ENCODE data around the gene SNX6.
A peak's percentile ranks its signal among the peaks of the same experiment; 100 is the strongest.
"Not testable (repeated sequence)": the region's sequence is repeated elsewhere in the genome, so short reads cannot be mapped to it uniquely, and the experiment has no call there.

The SNX6 gene

GRCh38 chr14:34629657-34630529, at the start of gene SNX6:
Gene SNX6, minus strand, starts transcription at chr14:34630148. Its CDS starts 32 bp downstream, at chr14:34630116.
- peak; percentile 41 to 69 for DNase-seq (ENCODE audit: extremely low read depth in 1 of 2, low read depth in 1 of 2)

GRCh38 chr14:34678735-34679134, 48.8 kb upstream of the SNX6 start:
- DNase-seq (ENCODE audit: extremely low read depth in 1 of 2, low read depth in 1 of 2), result no peak

GRCh38 chr14:34678306-34678705, 48.4 kb upstream of the SNX6 start:
- DNase-seq (ENCODE audit: extremely low read depth in 1 of 2, low read depth in 1 of 2), result no peak

GRCh38 chr14:34676516-34677211, 46.7 kb upstream of the SNX6 start:
- no peak for DNase-seq (ENCODE audit: extremely low read depth in 1 of 2, low read depth in 1 of 2)

- no peak for DNase-seq (ENCODE audit: extremely low read depth in 1 of 2, low read depth in 1 of 2)
Measured at GRCh38 chr14:34673702-34674101, 43.8 kb upstream of the SNX6 start.

GRCh38 chr14:34671716-34672115, 41.8 kb upstream of the SNX6 start:
- DNase-seq (ENCODE audit: extremely low read depth in 1 of 2, low read depth in 1 of 2), result no peak

GRCh38 chr14:34668111-34668510, 38.2 kb upstream of the SNX6 start:
- no peak for DNase-seq (ENCODE audit: extremely low read depth in 1 of 2, low read depth in 1 of 2)

- no peak for DNase-seq (ENCODE audit: extremely low read depth in 1 of 2, low read depth in 1 of 2)
Measured at GRCh38 chr14:34667007-34667406, 37.1 kb upstream of the SNX6 start.

- no peak for DNase-seq (ENCODE audit: extremely low read depth in 1 of 2, low read depth in 1 of 2)
Measured at GRCh38 chr14:34665785-34666435, 36.0 kb upstream of the SNX6 start.

- DNase-seq (ENCODE audit: extremely low read depth in 1 of 2, low read depth in 1 of 2), result no peak
Measured at GRCh38 chr14:34662561-34663088, 32.7 kb upstream of the SNX6 start.

- no peak for DNase-seq (ENCODE audit: extremely low read depth in 1 of 2, low read depth in 1 of 2)
Measured at GRCh38 chr14:34660796-34661195, 30.8 kb upstream of the SNX6 start.

GRCh38 chr14:34655959-34656358, 26.0 kb upstream of the SNX6 start:
- DNase-seq (ENCODE audit: extremely low read depth in 1 of 2, low read depth in 1 of 2), result no peak

- not testable (repeated sequence) for DNase-seq (ENCODE audit: extremely low read depth in 1 of 2, low read depth in 1 of 2)
Measured at GRCh38 chr14:34653073-34653472, 23.1 kb upstream of the SNX6 start.

GRCh38 chr14:34652348-34652747, 22.4 kb upstream of the SNX6 start:
- DNase-seq (ENCODE audit: extremely low read depth in 1 of 2, low read depth in 1 of 2), result not testable (repeated sequence)

GRCh38 chr14:34650786-34651584, 21.0 kb upstream of the SNX6 start:
- no peak for DNase-seq (ENCODE audit: extremely low read depth in 1 of 2, low read depth in 1 of 2)

GRCh38 chr14:34650006-34650405, 20.1 kb upstream of the SNX6 start:
- not testable (repeated sequence) for DNase-seq (ENCODE audit: extremely low read depth in 1 of 2, low read depth in 1 of 2)

GRCh38 chr14:34649344-34649743, 19.4 kb upstream of the SNX6 start:
- no peak for DNase-seq (ENCODE audit: extremely low read depth in 1 of 2, low read depth in 1 of 2)

GRCh38 chr14:34646570-34647255, 16.8 kb upstream of the SNX6 start:
- no peak for DNase-seq (ENCODE audit: extremely low read depth in 1 of 2, low read depth in 1 of 2)

GRCh38 chr14:34643361-34643760, 13.4 kb upstream of the SNX6 start:
- DNase-seq (ENCODE audit: extremely low read depth in 1 of 2, low read depth in 1 of 2), result no peak

GRCh38 chr14:34642595-34642994, 12.6 kb upstream of the SNX6 start:
- no peak for DNase-seq (ENCODE audit: extremely low read depth in 1 of 2, low read depth in 1 of 2)
